Spleen (tissue), 11 donors: ENCODE measurements around the gene HFE. TPM values are rescaled to one million over a fixed set of nuclear protein-coding genes. Genes with fewer than 3 reads are reported as not detected.
"Not testable (repeated sequence)": the region's sequence is repeated elsewhere in the genome, so short reads cannot be mapped to it uniquely, and the experiment has no call there.

ENCODE experiments used
- DNase-seq: peaks from one replicate; pipeline ENCODE4 v3.0.0-alpha.2; 2020
- H3K27ac ChIP-seq, 8 donors: fragments of 200-600 bp; sonication (generic) in 7 of 8; 1 replicate in 4 of 8; 2 replicates in 4 of 8; pipeline versions ENCODE4 v1.5.0 to v1.8.0; 2016 to 2021; ENCODE audit warnings: inconsistent platforms in 4 of 8, mild to moderate bottlenecking in 4 of 8, moderate library complexity in 1 of 8
- H3K27me3 ChIP-seq, 7 donors: fragments of 200-600 bp; sonication (generic) in 6 of 7; replicated peaks in 1 of 7; 1 replicate in 4 of 7; 2 replicates in 3 of 7; pipeline versions ENCODE4 v1.5.0 to v1.8.0; 2016 to 2021; ENCODE audit warnings: inconsistent platforms in 3 of 7, mild to moderate bottlenecking in 1 of 7
- H3K36me3 ChIP-seq, 6 donors: fragments of 200-600 bp; sonication (generic) in 5 of 6; 1 replicate in 4 of 6; 2 replicates in 2 of 6; pipeline versions ENCODE4 v1.5.0 to v1.8.0; 2016 to 2021; ENCODE audit warnings: inconsistent platforms in 2 of 6
- H3K4me1 ChIP-seq, 6 donors: fragments of 200-600 bp; sonication (generic) in 5 of 6; 1 replicate in 3 of 6; 2 replicates in 3 of 6; pipeline versions ENCODE4 v1.5.0 to v1.8.0; 2016 to 2021; ENCODE audit warnings: inconsistent platforms in 3 of 6
- H3K4me3 ChIP-seq, 8 donors: fragments of 200-600 bp; sonication (generic) in 7 of 8; 1 replicate in 4 of 8; 2 replicates in 4 of 8; pipeline versions ENCODE4 v1.5.0 to v1.8.0; 2016 to 2021; ENCODE audit warnings: inconsistent platforms in 4 of 8, mild to moderate bottlenecking in 4 of 8, moderate library complexity in 2 of 8
- H3K9me3 ChIP-seq, 8 donors: fragments of 200-600 bp; sonication (generic) in 7 of 8; 1 replicate in 4 of 8; 2 replicates in 4 of 8; pipeline versions ENCODE4 v1.5.0 to v1.8.0; 2016 to 2021; ENCODE audit warnings: inconsistent platforms in 4 of 8
- POLR2A ChIP-seq, 3 donors: fragments of 450-650 bp; IDR thresholded peaks; one replicate each; pipeline ENCODE4 v1.5.1; 2017; ENCODE audit warnings: antibody characterized with exemption in 3 of 3, mild to moderate bottlenecking in 1 of 3
- POLR2AphosphoS5 ChIP-seq, 3 donors: sonication (generic); formaldehyde crosslinking; IDR thresholded peaks; one replicate each; pipeline ENCODE4 v1.5.1; 2017; ENCODE audit warnings: antibody characterized with exemption in 3 of 3
- WGBS, 5 donors: extraction: QIAGEN DNeasy Blood & Tissue Kit in 3 of 5; methylation state at CpG; one replicate each; pipeline versions ENCODE4 v1.1.5 to v1.1.7; 2013 to 2018; 5-methylcytosine and 5-hydroxymethylcytosine counted together
- intact Hi-C: fragments of 100-400 bp; cut with DNase I; formaldehyde crosslinking; loops from one replicate; pipeline ENCODE4 v1.15.0; 2023; ENCODE audit warnings: low total_unique reads
- polyA plus RNA-seq, 3 donors: library from polyadenylated mRNA; stranded (reverse); fragments of 200-250 nt; gene quantifications; one replicate each; pipeline ENCODE4 v1.2.1, GENCODE V29; 2013
- total RNA-seq, 7 donors: library from RNA; depleted of rRNA in 3 of 7; stranded (reverse); fragments of >200 nt in 3 of 7; fragmentation: NEBNext Ultra II Directional in 4 of 7; extraction: Animal tissue kit (Norgen Biotek cat#: 25700) in 4 of 7; gene quantifications; one replicate each; pipeline versions ENCODE4 v1.1.0 to v1.2.1, GENCODE V29; 2016 to 2021
- TF ChIP-seq, protein P1 (sequence below), 11 experiments: fragments of 200-600 bp in 7 of 11; fragments of 450-650 bp in 4 of 11; sonication (generic) in 4 of 11; IDR thresholded peaks in 8 of 11; conservative IDR thresholded peaks in 3 of 11; 1 replicate in 7 of 11; 2 replicates in 4 of 11; pipeline versions ENCODE4 v1.4.0 to v1.8.0; 2016 to 2021; ENCODE audit warnings: antibody characterized with exemption in 11 of 11, inconsistent platforms in 4 of 11, mild to moderate bottlenecking in 1 of 11
- donor health status: healthy with polysubstance abuse.
- donor health status: DM: no; HTN: no; CAD: no; lungs with moderate emphysema.
- donor health status: DM: no; HTN: no; CAD: no.
- donor health status: Bipolar disorder and iron deficiency.
- donor health status: healthy.
- donor health status: DM: no; HTN: no; CAD: no.
- donor health status: DM: yes; HTN: yes; CAD: no.

Gene HFE
- total and polyA plus RNA-seq, 10 donors: 2.4 to 30.3 (median 14.1) TPM

DNA sequence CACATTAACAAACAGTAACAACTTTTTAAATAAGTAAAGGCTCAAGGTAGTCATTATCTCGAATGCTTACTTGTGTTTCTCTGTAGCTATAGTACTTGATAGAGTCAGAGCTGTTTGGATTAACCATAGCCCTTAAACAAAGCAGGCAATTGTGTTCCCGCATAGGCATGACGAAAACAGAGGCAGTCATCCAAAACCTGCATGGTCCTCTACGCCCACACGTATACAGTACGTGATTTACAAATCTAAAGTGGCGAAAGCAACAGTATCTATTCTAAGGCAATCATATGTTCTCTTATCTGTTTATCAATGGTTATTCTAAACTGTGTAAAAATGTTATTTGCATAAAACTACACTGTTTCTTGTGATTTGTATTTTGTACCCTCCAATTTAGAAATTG, 31.8 kb downstream of the HFE start:
- Histone ChIP-seq H3K27me3 (no peaks in the 10 kb centered on the region), H3K4me1 (peaks cover 0 to 10% (median 6%) of the 10 kb centered on the region in 6 donors), H3K4me3 (no peak overlapping the region), H3K36me3 (no peaks in the 10 kb centered on the region), H3K27ac (no peak overlapping the region), H3K9me3 (no peaks in the 10 kb centered on the region)
- 87 to 95% (median 88%) methylated on average over 7 of the region's 7 CpGs for WGBS, 5 donors
- intact Hi-C loops: no loop called here
- no peak for DNase-seq
- TF ChIP-seq POLR2A (IDR thresholded peaks at IDR 0.05) (no peak), POLR2AphosphoS5 (IDR thresholded peaks at IDR 0.05) (no peak)
- TF ChIP-seq, protein P1, sequence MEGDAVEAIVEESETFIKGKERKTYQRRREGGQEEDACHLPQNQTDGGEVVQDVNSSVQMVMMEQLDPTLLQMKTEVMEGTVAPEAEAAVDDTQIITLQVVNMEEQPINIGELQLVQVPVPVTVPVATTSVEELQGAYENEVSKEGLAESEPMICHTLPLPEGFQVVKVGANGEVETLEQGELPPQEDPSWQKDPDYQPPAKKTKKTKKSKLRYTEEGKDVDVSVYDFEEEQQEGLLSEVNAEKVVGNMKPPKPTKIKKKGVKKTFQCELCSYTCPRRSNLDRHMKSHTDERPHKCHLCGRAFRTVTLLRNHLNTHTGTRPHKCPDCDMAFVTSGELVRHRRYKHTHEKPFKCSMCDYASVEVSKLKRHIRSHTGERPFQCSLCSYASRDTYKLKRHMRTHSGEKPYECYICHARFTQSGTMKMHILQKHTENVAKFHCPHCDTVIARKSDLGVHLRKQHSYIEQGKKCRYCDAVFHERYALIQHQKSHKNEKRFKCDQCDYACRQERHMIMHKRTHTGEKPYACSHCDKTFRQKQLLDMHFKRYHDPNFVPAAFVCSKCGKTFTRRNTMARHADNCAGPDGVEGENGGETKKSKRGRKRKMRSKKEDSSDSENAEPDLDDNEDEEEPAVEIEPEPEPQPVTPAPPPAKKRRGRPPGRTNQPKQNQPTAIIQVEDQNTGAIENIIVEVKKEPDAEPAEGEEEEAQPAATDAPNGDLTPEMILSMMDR (IDR thresholded peaks at IDR 0.05 in 8 of 11, conservative IDR thresholded peaks at IDR 0.05 in 3 of 11): no peak

DNA sequence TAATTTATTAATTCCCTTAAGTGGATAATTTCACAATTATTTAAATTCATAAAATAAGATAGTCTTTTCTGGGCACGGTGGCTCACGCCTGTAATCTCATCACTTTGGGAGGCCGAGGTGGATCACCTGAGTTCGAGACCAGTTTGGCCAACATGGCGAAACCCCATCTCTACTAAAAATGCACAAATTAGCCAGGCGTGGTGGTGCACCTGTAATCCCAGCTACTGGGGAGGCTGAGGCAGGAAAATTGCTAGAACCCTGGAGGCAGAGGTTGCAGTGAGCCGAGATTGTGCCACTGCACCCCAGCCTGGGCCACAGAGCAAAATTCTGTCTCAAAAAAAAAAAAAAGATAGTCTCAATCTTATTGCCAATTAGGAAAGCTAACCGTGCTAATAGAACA, 32.9 kb downstream of the HFE start:
- H3K27ac ChIP-seq, DNase-seq, H3K4me3 ChIP-seq, H3K27me3 ChIP-seq, H3K36me3 ChIP-seq, intact Hi-C loops, H3K4me1 ChIP-seq, H3K9me3 ChIP-seq: not testable (repeated sequence)
- WGBS, 5 donors: 96 to 98% (median 97%) methylated on average over 8 of the region's 8 CpGs
- TF ChIP-seq POLR2AphosphoS5 (IDR thresholded peaks at IDR 0.05): peak in 1 of 3 donors; percentile 41

DNA sequence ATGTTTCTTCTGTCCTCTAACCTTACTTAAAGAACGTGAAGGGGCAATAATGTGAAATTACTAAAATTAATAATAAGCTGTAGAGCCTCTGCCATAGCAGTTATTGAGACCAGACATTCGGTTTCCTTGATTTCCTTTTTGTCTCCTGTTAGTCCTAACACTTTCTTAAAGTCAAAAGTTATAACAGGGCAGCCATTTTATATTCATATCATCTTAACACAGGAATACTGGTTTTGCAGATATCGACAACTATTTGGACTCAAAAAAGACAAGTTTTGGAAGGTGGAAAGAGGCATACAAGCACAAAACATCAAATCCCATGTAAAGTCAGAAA, 33.5 kb downstream of the HFE start:
- intact Hi-C loops: no loop called here
- no peak overlapping the region for H3K27ac ChIP-seq
- H3K27me3 ChIP-seq: no peaks in the 10 kb centered on the region
- DNase-seq: no peak
- WGBS, 5 donors: 79 to 98% (median 82%) methylated on average over 3 of the region's 3 CpGs
- no peak overlapping the region for H3K4me3 ChIP-seq
- no peaks in the 10 kb centered on the region for H3K36me3 ChIP-seq
- H3K4me1 ChIP-seq: peaks cover 0 to 10% (median 6%) of the 10 kb centered on the region in 6 donors
- no peak for TF ChIP-seq POLR2A (IDR thresholded peaks at IDR 0.05)
- TF ChIP-seq, protein P1 (IDR thresholded peaks at IDR 0.05 in 8 of 11, conservative IDR thresholded peaks at IDR 0.05 in 3 of 11): no peak
- TF ChIP-seq POLR2AphosphoS5 (IDR thresholded peaks at IDR 0.05): no peak
- H3K9me3 ChIP-seq: no peaks in the 10 kb centered on the region

DNA sequence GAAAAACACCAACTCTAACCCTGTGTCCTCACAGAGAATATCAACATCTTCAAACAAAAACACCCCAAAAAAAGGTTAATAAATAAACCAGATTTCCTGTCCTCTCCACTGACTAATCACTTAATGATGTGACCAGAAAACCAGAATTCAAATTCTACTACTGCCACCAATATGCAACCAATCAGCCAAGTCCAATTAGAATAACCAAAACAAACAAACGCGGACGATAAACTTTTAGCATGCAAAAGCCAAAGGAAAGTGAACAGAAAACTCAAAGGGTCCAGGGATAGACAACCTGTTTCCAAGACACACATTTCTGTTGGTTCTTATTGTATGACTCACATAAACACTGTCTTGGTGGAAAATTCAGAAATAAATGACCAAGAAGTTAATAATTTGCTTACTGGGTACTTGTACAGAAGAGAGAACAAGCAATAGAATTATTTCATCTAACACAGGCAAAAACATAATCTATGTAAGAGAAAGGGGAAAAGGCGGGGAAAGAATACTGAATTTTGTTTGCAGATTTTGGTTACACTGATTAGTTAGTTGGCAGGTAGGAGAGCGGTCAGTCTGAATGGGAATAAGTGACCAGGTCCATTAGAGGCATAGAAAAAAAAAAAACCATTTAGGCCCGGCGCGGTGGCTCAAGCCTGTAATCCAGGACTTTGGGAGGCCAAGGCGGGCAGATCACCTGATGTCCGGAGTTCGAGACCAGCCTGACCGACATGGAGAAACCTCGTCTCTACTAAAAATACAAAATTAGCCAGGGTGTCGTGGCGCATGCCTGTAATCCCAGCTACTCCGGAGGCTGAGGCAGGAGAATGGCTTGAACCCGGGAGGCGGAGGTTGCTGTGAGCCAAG, 34.1 kb downstream of the HFE start:
- Histone ChIP-seq H3K27me3 (no peaks in the 10 kb centered on the region), H3K36me3 (no peaks in the 10 kb centered on the region), H3K4me3 (no peak overlapping the region), H3K27ac (peak overlapping the region in 6 of 8 donors; percentile 97 to 100 (median 100)), H3K9me3 (no peaks in the 10 kb centered on the region), H3K4me1 (peaks cover 0 to 12% (median 7%) of the 10 kb centered on the region in 6 donors)
- 96 to 98% (median 97%) methylated on average over 18 of the region's 18 CpGs for WGBS, 5 donors
- intact Hi-C loops: no loop called here
- DNase-seq: no peak
- TF ChIP-seq, protein P1 (IDR thresholded peaks at IDR 0.05 in 8 of 11, conservative IDR thresholded peaks at IDR 0.05 in 3 of 11): no peak
- peak; percentile 57 to 72 (median 60) for TF ChIP-seq POLR2AphosphoS5 (IDR thresholded peaks at IDR 0.05)
